HG03175 (cell line): Measurements from ENCODE around the gene CMSS1.

ENCODE experiments used
- ATAC-seq: cut with Tn5 transposase; IDR thresholded peaks from one replicate; pipeline ENCODE4 v1.9.1; 2021; ENCODE audit warnings: mild to moderate bottlenecking, moderate library complexity; ENCODE audit not compliant: unreplicated experiment

CMSS1 gene

DNA sequence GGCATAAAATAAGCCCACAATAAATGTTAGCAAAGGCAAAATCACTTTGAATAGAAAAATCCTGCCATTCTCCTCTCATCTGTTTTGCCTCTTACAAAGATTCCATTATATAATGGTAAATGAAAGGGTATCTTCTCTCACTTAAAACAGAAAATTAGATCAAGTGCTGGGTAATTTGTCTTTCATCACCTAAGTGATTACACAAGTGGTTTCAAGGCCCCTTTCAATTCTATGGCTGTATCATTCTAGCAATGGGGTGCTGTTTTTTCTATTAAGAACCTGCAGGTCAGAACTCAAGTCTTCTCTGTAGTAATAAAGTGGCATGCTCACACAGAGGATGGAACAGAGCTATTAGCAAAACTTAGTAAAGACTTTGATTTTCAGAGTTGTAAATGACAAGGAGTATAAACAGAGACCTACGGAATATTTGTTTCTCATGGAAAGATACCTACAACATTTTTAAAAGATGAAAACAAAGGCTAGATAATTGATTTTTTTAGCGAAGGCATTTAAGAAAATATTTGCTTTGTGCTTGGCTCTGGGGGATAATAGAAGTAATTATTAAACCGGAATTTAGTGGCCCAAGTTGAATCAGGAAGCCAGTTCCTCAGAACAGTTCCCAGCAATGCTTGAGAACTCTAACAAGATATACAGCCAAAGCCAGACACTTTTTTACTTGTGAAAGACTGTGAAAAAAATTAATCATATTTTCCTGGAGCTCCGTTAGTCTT is 137.4 kb downstream of the CMSS1 start:
- no peak for ATAC-seq

DNA sequence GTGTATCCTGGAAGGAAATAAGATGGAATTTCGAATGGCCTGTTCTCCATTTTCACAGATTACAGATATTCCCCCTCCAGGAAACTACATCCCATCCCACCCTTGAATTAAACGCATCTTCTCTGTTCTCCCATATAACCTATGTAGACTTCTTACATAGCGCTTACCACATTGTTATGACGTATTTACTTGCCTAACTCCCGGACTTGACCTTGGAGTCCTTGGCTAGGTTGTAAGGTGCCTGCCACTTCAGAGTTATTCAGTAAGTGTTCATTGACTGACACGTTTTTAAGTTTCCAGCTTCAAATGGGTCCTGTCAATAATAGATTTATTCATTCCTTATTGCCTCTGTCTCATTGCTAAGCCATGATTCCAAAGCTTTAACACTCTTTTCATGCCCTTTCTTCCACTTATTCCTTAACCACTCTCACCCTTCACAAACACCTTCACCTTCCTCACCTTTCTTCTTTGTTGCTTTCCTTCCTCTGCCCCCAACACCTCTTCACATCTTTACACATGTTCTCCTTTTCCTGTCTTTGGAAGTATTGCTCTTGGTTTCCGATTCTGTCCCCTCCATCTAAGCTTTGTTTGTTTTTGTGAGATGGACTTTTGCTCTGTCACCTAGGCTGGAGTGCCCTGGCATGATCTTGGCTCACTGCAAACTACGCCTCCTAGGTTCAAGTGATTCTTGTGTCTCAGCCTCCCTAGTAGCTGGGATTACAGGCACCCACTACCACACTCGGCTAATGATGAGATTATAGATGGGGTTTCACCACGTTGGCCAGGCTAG is 138.3 kb downstream of the CMSS1 start:
- no peak for ATAC-seq

DNA sequence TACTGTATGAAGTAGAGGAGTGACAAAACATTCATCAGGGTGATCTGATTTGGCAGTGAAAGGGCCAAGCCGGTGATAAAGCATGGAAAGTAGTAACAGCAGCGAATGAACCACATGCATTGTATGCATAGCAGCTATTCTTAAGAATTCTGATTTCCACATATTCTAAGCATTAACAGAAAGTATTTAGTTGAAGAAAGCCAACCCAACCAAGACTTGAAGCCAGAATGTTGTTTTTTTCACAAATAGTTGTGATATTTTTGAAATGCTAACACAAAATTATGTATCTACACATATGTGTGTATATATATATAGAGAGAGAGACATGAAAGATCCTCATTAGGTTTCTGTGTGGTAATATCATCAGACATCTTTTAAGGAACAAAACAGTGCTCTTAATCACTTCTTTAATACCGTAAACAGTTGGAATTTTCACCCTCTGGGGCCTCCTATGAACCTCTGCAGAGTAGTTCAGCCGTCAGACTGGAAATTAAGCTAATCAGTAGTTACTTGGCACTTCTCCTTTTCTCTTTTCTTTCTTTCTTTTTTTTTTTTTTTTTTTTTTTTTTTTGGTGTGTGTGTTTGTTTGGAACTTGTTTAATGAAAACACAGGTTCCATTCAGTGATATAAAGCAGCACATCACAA is 139.6 kb downstream of the CMSS1 start:
- no peak for ATAC-seq

DNA sequence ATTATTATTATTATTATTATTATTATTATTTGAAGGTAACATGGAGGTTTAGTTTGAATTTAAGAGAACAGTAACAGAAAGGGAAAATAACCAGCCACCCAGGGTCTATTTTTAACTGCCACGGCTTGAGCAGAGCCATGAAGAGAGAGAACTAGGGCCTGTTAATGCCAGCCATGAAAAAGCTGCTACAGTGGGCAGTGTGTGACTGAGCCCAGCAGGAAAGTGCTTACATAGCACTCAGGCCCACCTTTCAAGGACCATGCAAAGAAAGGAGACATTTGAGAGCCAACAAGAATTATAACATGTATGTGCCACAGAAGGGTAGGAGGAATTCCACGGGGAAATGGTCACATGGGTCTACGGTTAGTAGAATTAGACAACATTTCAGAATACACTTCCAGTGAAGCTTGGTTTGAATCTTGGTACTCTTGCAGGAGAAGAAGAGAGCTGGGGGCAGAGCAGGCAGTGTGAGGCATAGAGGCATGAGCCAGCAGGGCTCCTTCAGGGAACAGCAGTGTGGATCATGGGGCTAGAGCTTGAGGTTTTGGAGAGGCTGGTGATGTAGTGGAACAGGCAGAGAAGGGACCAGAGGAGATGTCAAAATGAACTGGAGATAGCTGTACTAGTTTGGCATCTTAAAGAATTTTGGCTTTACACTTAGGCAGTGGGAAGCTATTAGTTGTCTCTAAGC is 140.7 kb downstream of the CMSS1 start:
- no peak for ATAC-seq

DNA sequence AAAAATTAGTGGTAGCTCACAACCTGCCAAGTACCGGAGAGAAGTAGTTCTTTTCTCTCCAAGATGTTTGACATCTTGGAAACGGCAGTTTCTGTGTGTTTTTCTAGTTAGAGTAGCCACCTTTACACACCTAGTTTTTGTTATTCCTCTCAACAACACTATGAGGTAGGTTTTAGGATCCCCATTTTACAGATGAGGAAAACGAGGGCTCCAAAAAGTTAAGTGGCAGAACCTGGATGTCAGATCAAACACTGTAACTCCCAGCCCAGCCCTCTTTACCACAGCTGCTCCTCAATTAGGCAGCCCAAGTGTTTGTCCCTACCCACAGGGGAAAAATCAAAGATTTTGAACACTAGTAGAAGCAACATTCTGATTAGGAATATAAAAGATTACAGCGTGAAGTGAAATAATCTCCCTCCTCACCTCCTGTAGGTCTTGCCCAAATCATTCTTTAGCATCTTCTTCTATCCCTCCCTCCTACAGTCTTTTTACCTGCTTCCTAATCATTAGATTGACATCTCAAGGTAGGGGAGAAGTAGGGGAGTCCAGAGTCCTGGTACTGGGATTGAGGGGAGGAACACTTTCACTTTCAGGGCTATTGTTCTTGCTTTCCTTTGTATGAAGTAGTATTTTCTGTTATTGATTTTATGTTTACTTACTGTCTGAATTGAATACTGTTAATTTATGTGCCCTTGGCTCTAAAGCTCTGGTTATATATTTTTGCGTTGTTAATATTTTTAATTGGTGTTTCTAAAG is 142.6 kb downstream of the CMSS1 start:
- no peak for ATAC-seq

DNA sequence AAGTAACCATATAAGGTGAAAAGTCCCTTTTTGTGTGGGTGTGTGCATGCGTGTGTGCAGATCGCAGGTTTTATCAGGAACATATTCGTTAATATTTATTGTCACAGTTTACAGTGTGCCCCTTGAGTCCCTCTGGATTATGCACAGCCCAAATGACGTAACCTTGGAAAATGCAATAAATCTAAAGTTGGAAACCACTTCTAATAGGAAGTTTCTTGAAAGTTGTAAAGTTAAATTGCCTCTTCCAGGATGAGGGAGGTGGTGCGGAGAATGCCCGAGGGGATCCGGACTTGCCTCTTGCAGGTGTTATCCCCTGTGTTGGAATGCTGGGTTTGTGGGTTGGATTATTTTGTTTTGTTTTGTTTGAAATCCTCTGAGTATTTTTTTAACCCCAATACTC is 143.3 kb downstream of the CMSS1 start:
- ATAC-seq = no peak

DNA sequence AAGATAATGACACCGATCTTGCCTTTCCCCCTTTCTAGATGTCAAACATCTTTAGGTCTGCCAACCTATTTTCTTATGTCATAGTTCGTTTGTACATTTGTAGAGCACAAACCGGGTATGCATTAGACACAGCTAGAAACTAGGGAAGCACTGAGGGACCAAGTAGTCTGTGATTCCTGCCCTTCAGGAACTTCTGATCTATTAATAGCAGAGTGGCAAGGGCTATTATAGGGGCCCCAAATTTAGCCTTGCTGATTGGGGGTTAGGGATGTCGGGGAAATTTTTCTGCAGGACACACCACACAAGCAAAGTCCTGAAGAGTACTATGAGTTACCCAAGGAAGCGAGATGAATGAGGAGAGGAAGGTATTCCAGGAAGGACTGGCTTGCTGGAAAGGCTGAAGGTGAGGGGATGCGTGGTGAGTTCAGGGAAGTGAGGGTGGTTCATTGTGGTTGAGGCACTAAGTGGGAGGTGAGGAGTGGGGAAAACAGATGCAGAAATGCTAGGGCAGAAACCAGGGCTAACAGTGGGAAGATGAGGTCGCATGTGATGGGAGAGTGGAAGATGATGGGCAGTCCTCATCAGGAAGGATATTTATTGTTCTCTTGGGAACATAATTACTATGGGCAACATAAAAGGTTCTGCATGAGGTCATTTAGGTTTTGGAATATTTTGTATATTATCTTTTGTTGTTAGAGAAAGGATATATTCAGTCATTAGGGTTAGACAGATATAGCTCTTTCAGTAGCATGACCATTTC is 144.3 kb downstream of the CMSS1 start:
- no peak for ATAC-seq

DNA sequence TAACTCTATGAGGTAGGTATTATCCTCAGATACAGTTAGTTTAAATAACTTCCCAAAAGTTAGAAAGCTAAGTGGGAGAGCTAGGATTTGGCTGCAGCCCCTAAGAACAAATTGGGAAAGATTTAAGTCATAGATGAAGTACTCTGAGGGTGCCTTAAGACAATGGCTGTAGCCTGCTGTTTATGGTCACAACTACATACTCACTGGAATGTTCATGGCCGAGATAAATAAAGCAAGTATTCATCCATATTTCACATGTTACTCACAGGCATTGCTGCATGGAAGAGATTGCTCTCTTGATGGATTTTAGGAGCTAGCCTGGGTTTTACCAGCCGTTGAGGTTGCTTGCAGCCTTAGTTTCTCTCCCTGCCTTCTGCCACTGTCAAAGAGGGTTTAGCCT is 145.0 kb downstream of the CMSS1 start:
- ATAC-seq = no peak

DNA sequence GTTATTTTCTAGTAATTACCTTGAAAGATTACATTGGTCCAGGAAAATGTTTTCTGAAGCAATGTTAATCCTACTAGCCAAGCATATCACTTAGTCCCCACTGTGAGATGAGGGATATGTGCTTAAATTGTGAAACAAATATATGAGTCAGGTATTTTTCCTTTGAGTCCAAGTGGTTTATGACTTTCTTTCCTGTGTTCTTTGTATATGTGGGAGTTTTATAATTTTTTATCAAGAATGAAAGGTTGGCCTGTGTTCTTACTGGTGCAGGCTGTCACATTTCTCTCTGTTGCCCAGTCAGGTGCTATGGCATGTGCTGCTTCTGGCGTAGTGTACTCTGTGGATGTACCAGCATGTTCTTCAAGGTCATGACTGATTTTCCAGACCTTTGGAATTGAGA is 147.4 kb downstream of the CMSS1 start:
- ATAC-seq = no peak

DNA sequence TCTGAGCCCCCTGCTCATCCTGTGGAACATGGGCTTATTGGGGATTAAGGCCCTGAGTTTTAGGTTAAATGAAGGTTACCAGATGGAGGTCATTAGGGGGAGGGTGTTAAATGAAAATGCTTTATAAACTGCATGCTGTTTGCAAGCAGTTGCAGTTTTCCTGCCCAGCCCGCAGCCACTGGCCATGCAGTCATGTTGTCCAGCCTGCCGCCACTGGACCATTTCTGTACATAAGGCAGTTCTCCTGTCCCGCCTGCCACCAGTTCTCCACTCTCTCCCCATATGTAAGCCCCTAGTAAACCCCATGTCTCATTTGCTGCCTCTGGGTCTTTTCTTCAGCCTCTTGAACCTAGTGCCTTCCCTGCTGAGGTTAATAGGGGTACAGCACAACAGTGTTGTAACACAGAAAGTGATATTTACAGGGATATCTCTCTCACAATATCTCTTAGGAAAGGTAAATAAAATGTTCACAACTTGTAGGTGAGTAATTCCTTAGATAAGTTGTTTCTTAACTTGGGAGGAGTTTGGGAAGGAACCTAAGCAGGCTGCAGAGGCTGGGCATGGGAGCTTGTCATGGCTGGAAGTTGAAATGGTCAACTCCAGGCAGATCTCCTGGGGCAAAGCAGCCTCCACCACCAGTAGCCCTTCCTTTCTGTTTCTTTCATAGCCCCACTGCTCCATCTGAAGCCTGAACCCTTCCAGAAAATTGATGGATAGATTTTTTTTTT is 148.2 kb downstream of the CMSS1 start:
- no peak for ATAC-seq

DNA sequence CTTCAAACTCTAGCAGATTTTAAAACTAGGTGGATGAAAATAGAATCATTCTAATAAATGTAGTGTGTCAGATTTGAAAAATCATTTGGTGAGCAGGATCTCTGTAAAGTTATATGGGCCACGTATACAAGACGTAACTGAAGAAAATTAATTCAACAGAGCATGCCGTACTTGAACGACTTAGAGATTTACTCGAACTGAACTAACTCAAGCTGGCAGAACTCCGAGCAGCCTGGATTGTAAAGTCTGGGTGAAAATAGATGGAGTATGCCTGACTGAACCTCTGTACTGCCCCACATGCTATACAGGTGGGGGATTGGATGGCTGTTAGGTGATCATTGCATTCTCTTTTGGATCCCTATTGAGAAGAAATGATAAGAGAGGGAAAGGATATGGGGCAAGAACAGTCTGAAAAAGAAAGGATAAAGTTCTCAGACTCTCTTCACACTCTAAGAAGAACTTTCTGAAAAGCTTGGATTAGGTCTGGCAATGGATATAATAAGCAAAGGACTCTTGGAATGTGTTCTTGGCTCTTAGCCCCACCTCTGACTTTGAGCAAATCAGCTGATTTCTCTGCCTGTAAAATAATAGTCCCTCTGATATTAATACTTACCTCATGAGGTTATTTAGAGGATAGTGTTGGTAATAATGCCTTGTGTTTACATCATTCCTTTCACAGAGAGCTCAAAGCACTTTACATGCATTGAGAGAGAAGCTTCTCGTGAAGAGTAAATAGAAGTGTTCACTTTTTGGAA is 149.2 kb downstream of the CMSS1 start:
- ATAC-seq = no peak

DNA sequence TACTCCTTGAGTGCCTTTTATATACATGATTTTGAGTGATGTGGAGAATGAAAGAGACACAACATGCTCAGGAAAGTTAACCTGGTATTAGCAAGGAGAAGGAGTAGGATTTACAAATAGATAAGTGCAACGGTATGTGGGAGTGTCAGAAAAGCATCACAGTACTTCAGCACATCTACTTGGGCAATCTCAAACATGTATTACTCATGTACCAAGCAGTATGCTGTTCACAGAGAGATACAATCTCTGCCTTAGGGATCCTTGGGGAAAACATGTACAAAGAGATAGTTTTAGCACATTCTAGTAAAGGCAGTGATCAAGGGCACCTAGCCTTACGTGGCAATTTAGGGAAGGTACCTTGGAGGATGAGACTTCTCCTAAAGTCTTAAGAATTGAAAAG is 150.1 kb downstream of the CMSS1 start:
- no peak for ATAC-seq

DNA sequence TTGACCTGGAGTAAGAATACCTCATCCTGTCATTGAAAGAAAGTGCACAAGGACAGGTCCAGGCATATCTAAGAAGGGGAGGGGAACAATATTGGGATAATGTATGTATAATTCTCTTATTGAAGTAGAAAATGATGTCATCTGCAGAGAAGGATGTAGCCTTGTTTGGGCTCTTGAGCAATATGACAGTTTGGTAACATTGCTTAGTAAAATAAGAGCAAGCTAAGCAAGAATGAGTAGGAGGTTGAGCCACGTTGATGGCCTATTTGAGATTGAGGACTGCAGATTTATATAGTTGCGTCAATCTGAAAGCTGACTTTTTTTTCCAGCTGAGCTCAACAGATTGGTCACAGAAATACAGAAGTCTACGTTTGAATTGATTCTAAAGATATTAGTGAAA is 151.5 kb downstream of the CMSS1 start:
- no peak for ATAC-seq

DNA sequence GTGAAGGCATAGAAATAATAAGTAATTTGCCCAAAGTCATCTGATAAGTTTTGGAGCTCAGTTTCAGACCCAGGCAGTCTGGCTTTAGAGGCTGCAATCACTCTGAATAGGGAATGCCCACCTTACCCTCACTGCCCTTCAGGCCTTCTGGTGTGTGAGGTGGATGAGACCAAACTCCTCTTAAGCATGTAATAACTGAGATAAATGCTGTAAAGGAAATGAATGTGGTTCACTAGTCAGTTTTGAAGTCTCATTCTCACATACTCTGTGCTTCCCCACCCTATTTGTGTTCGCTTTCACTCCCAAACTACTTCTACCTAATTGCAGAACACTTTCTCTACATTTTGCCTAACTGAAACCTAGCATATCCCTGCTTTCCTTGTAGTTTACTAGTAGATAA is 152.5 kb downstream of the CMSS1 start:
- no peak for ATAC-seq

DNA sequence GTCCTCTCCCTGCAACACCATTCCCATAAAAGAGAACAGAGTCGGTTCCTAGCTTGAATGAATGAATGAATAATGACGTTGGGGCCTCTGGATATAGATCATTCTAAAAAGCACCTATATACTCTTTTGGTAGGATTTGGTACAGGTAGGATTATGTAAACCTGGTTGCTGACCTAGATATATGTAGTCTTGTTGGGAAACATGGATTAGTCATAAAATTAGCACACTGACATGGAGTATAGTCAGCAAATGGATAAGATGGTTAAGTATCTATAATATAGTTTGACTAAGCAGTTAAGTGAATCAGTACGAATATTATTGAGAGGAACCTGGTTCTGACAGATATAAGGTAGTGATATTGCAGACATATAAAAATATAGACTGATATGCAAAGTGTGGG is 154.1 kb downstream of the CMSS1 start:
- no peak for ATAC-seq

DNA sequence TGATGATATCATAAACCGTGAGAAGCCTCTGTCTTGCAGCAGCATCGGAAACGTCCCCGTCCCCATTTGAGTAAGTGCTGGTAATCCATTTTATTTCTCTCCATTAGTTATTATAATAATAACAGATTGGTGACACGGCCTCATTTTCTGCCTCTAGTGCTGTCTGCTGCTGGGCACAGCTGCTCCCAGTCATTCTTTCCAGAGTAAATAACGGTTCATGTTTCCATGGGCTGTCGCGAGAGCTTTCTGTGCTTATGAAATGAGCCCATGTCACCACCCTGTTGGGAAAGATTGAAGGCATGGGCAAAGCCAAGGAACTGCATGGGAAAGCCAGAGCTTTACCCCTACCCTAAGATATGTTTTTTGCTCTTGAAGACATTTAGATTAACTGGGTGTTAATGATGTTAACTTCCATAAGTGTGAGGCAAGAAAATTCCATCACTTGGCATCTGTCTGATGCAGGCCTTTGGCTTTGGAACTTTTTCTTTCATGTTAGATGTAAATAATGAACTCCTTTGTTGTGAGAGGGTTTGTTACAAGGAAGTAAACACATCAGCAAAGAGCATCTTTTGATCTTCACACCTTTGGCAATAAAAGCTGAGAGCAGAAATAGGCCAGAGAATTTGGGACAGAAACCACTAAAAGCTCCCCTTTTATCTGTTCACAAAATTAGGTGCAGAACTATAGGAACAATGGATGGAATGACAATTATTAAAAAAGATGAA is 154.9 kb downstream of the CMSS1 start:
- no peak for ATAC-seq

DNA sequence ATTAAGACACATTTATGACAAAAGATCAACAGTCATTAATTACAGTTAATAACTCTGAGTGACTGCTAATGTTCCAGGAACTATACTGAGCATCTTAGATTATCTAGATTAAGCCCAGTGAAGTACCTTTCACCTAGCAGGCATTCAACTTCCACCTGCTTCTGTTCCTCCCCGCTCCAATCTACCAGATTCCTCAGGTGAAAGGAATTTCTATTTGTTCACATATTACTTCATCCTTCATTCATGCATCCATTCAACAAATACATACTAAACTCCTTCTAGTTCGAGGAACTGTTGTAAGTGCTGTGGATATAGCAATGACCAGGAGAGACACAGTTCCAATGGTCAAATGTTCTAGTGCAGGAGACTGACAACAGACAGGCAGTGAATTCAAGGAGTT is 157.3 kb downstream of the CMSS1 start:
- no peak for ATAC-seq

DNA sequence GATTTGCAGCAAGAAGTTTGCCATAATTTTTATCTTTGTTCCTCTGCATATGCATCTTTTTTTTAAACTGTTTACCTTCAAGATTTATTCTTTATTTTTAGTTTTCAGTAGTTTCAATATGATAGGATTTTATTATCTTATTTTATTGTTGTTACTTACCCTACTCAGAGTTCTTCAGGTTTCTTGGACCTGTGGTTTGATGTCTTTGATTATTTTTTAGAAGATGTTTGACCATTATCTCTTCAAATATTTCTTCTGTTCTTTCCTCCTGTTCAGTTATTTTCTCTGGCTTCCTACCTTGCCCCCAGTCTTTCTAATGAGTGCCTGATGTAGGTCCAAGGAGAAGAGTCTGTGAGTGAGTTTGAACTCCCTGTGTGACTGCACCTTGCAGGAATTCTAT is 158.9 kb downstream of the CMSS1 start:
- no peak for ATAC-seq
